GM19452 (cell line): Measurements from ENCODE around the gene SNX18.

ENCODE experiments used
- ATAC-seq: cut with Tn5 transposase; IDR thresholded peaks from one replicate; pipeline ENCODE4 v1.9.1; 2021; ENCODE audit not compliant: unreplicated experiment

Gene SNX18

DNA sequence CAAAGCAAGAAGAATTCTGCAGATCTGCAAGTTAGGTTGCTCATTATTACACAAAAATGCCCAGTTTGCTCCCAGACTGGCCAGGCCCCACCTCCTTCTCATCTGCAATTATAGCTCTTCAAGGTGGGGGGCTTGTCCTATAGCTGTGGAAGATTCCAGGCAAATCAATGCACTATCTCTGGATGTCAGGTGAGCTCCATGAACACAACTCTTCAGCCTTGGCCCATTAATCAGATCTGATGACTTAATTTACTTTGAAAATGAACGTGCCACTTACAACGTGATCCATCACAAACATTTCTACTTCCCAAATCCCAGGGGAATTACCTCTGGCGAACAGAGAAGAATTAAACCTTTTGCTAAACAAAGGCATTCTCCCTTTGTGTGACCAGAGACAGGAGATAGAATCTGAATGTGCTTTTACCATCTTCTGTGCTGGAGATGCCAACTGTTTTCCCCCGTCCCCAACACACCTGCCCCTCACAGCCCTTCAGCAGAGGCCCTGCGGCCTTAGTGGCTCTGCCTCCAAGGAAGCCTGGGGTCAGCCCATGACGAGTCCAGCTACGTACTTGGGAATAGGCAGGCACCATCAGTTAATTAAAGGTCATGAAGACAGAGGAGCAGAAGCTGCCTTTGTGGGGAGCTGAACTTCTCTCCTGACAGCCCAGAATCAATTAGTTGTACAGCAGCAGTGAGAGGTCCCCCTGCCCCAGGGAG, 60.5 kb downstream of the SNX18 start:
- ATAC-seq = no peak

DNA sequence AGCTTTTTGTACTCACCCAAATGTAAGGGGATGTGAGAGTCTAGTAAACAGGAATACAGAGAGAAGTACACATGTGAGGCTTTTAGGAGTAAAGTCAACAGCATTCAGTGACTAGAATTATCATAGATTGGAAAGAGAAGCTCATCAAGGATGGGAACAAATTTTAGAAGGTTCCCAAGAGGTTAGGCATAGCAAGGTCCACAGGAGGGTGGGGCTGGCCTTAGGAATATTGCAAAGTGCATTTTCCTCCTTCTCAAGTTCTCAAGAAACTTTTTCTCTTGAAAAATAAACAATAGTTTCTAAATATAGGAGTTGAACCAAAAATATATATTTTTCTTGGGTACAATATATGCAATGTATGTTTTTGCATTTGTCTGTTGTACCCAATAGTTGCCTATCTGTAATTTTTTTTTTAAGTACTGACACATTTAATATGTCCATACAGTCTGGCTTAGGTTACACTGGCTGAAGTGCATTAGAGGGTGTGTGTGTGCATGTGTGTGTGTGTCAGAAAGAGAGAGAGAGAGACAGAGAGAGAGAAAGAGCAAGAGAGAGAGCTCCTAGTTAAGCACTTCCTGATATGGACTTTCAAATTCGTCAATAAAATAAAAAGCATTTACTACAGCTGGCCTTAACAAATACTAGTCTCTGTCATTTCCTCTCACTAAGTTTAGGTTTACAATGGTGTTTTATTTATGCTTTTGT, 62.2 kb downstream of the SNX18 start:
- no peak for ATAC-seq

DNA sequence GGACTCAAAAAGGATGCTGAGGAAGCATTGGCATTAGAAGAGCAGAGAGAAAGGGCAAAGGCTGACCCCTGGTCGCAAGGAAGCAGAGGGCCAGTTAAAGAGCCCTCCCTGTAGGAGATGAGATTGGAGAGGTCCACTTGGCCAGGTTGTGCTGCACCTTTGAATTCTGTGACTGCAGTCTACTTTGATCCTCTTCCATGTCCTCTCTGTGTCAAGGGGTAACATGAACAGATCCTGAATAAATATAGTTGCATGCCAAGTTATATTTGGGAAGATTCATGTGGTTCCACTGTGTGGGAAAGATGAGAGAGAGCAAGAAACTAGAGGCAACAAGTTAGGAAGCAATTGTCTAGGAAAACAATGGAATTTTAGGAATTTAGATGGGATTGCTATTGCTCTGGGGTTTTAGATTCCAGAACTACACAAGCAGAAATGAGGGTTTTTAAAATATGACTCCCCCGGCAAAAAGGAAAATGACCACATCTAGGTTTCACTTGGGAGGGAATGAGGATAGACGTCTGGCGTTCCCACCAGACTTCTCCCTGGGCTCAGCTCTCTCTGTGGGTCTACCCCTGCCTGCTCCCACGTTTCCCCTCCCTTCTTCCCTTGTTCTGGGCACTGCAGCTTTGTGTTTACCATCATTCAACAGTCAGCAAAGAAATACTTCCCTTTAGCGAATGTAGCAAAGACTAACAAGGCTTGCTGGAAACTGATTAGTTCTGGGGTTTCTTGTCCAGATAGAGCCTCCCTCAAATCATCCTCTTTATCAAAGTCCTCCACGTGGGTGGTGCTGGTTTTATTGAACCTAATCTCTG, 63.6 kb downstream of the SNX18 start:
- no peak for ATAC-seq

DNA sequence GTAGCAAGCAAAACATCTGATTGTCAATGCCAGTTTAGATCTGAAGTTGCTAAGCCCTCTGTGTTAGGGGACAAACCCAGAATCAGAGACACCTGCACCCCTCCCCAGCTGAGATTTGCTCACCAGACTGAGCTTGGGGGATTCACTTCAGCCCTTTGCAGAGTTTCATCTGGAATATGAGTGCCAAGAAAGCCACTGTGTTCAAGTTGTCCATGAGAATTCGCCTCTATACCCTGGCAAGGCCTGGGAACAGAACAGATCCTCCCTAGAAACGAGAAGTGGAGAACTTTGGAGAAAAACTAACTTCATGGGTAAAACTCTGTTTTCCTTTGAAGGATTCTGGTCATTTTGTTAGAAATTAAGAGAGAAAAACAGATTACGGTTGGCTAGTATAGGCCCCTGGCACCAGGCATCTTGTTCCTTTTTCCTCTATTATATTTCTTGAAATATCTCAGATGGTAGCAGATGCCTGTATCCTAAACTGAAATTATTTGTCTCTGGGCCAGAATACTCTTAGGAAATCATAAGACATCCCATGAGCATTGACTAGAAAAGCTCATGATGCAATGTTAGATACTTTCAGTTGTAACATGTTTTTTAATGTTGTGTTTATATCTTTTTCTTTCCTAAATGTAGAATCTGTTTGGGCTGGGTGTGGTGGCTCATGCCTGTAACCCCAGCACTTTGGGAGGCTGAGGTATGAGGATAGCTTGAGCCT, 64.4 kb downstream of the SNX18 start:
- no peak for ATAC-seq

DNA sequence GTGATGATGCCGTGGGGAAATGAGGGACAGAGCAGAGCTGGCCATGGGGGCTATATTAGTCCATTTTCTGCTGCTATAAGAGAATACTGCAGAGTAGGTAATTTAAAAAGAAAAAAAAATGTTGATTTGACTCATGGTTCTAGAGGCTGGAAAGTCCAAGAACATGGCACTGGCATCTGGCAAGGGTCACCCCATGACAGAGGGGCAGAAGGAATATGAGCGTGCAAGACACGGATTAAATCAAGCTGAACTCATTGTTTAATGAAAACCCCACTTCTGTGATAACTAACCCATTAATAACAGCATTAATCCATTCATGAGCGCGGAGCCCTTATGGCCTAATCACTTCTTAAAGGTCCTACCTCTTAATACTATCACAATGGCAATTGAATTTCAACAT, 68.8 kb downstream of the SNX18 start:
- no peak for ATAC-seq

DNA sequence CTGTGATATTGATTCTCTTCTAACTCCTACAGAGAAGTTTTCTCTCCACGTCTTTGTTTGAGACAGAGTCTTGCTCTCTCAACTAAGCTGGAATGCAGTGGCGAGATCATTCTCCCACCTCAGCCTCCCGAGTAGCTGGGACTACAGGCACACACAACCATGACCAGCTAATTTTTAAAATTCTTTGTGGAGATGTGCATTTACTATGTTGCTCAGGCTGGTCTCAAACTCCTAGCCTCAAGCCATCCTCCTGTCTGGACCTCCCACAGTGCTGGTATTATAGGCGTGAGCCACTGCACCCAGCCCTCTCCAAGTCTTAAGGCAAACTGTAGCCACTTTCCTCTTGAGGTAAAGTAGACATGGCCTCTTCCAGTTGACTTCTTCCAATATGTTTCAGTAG, 72.2 kb downstream of the SNX18 start:
- no peak for ATAC-seq

DNA sequence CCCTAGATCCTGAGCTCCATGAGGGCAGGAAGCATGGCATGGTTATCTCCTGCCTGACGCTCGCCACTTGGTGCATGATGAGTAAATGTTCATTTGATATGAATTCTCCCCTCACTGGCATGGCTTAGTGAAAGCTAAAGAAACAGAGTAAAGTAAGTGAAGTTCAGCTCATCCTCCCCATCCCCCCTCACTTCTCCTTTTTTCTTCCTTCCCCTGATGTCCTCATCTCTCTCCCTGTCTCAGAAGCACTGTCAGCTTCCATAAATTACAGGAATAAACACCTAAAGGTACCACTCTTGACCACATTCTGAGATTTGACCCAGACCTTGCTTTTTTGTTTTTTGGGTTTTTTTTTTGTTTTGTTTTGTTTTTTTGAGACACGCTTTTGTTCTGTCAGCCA, 73.3 kb downstream of the SNX18 start:
- no peak for ATAC-seq

DNA sequence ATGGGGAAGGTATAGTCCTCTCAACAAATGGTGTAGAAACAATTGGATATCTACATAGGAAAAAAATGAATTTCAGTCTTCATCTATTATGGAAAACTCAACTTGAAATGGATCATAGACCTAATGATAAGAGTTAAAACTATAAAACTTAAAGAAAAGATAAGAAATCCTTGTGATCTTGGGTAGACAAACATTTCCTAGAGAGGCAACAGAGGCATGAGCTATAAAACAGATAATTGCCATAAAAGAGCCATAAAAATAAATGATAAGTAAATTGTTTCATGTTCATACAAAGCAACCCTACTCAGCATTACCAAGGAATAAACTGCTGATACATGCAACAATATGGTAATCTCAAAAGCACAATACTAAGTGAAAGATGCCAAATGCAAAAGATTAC, 76.2 kb downstream of the SNX18 start:
- no peak for ATAC-seq

DNA sequence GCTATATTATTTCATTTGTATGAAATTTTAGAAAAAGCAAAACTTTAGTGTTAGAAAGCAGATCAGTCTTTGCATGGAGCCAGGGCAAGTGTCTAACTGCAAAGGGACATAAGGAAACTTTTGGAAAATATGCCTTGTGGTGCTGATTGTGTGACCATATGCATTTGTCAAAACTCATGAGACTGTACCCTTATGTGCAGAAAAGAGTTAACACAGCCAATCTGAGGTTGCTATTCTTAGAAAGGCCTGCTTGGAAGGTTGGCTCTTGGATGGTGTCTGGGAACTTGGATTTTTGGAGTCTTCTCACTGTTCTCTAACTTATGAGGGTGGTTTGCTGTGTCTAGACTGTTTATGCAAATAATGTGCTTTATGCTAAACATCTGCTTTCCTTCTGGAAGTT, 76.6 kb downstream of the SNX18 start:
- ATAC-seq = no peak

DNA sequence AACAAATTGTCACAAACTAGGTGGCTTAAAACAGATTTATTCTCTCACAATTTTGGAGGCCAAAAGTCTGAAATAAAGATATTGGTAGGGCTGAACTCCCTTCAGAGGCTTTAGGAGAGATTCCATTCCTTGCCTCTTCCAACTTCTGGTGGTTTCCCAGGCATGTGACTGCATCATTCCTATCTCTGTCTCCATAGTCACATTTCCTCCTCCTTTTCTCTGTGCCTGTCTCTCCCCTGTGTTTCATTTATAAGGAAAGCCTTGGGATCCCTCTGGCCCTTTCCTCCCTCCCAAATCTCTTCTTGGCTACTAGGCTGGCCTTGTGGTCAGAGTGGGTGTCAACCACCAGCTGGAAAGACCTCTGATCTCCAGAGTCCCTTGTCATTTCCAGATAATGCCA, 78.2 kb downstream of the SNX18 start:
- ATAC-seq = no peak
